ENCODE data around the gene CNTNAP3. TPM values are rescaled to one million over a fixed set of nuclear protein-coding genes. Genes with fewer than 3 reads are reported as not detected.
"Not testable (repeated sequence)": the region's sequence is repeated elsewhere in the genome, so short reads cannot be mapped to it uniquely, and the experiment has no call there.

Gene CNTNAP3
- total and polyA plus RNA-seq, 10 of the 15 experiments (the other 5 are each of a cell fraction or from before 2014, with no cell fraction given) = 0.04 to 0.13 (median 0.06) TPM; not detected in 7

DNA sequence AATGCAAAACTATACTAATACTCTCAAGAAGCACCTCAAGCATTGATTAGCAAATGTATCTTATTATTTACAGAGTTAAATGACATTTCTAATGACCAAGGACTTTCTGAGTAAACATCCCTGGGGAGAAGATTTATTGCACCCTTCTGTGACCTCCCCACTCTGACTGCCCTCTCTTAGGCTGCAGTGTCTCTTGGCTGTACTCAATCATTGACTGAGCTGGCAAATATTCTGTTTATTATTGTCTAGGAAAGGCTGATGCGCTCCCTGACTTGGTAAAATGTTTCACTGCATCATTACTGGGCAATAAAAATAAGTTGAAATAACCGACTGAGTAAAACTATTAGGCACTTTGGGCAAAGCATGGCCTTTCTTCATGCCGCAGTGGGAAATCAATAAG is 130.3 kb downstream of the CNTNAP3 start:
- no CpG with 5 or more reads among the region's 3 CpGs for WGBS (ENCODE audit: insufficient coverage, insufficient replicate concordance, low lambda C conversion rate, missing lambda C conversion rate)
- ATAC-seq; H3K36me3 ChIP-seq (ENCODE audit: control insufficient read depth in 2 of 2, insufficient read depth in 2 of 2, low read length in 1 of 2); SMC1A ChIA-PET (ENCODE audit: uncharacterized antibody, unreplicated experiment); H3K27me3 ChIP-seq (replicated peaks in 1 of 2; ENCODE audit: control insufficient read depth in 2 of 2, insufficient read depth in 2 of 2, low read length in 1 of 2); H3K27ac ChIP-seq (ENCODE audit: control insufficient read depth, insufficient read depth); H3K4me3 ChIP-seq; H3K4me2 ChIP-seq (ENCODE audit: control insufficient read depth, insufficient read depth); RAD21 ChIA-PET (ENCODE audit: unreplicated experiment); H3K9ac ChIP-seq (ENCODE audit: control insufficient read depth, insufficient read depth, low read length); H3K9me3 ChIP-seq (replicated peaks; ENCODE audit: control insufficient read depth, insufficient read depth, low read length); POLR2A ChIA-PET; CTCF ChIA-PET; H4K20me1 ChIP-seq (ENCODE audit: control insufficient read depth, insufficient read depth); in situ Hi-C loops (cut with MboI); H3K4me1 ChIP-seq (ENCODE audit: control insufficient read depth, insufficient read depth, low read length); BruUV-seq (replicated peaks); H3K79me2 ChIP-seq (ENCODE audit: control insufficient read depth, insufficient read depth, low read length); DNase-seq (ENCODE audit: low read depth, low spot score); FAIRE-seq; H2AFZ ChIP-seq (ENCODE audit: control insufficient read depth, low read depth, low read length); intact Hi-C loops (cut with micrococcal nuclease; ENCODE audit: unreplicated experiment): not testable (repeated sequence)

DNA sequence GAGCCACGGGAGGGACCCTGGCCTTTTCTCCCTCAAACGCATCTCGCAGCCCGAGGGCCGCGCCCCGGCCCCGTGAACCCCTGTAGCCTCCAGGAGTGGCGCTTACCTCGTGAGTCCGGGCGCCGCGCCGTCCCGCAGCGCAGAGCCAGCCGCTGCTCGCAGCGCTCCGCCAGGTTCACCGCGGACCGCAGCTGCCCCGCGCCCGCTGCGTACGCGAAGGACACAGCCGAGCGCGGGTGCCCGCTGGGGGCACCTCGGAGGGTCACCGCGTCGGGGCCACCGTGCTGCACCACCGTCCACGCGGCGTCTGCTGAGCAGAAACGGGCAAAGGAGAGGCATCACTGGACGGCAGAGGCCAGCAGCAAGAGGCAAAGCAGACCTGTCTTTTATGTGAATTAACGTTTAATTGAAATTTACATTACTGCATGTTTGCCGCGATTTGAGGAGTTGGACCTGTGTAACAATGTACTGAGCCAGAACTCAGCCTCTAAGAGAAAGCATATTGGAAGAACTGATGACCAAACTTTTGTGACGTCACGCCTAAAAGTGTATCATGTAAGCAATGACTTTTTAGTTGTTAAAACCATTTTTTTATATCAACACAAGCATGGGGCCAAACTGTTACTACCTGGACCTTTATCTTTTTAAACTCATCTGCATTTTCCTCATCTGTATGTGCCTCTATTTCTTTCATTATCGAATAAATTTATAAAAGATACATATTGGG is 155.0 kb downstream of the CNTNAP3 start:
- ATAC-seq; H3K27me3 ChIP-seq (replicated peaks in 1 of 2; ENCODE audit: control insufficient read depth in 2 of 2, insufficient read depth in 2 of 2, low read length in 1 of 2); BruUV-seq (replicated peaks); H3K27ac ChIP-seq (ENCODE audit: control insufficient read depth, insufficient read depth); H3K9me3 ChIP-seq (replicated peaks; ENCODE audit: control insufficient read depth, insufficient read depth, low read length); in situ Hi-C loops (cut with MboI); H3K4me1 ChIP-seq (ENCODE audit: control insufficient read depth, insufficient read depth, low read length); H3K79me2 ChIP-seq (ENCODE audit: control insufficient read depth, insufficient read depth, low read length); H3K9ac ChIP-seq (ENCODE audit: control insufficient read depth, insufficient read depth, low read length); DNase-seq (ENCODE audit: low read depth, low spot score); H4K20me1 ChIP-seq (ENCODE audit: control insufficient read depth, insufficient read depth); H3K4me3 ChIP-seq; intact Hi-C loops (cut with micrococcal nuclease; ENCODE audit: unreplicated experiment); POLR2A ChIA-PET; H3K4me2 ChIP-seq (ENCODE audit: control insufficient read depth, insufficient read depth); RAD21 ChIA-PET (ENCODE audit: unreplicated experiment); H3K36me3 ChIP-seq (ENCODE audit: control insufficient read depth in 2 of 2, insufficient read depth in 2 of 2, low read length in 1 of 2); CTCF ChIA-PET; FAIRE-seq; H2AFZ ChIP-seq (ENCODE audit: control insufficient read depth, low read depth, low read length); SMC1A ChIA-PET (ENCODE audit: uncharacterized antibody, unreplicated experiment): not testable (repeated sequence)
- 59% methylated on average over 44 of the region's 51 CpGs for WGBS (ENCODE audit: insufficient coverage, insufficient replicate concordance, low lambda C conversion rate, missing lambda C conversion rate)

DNA sequence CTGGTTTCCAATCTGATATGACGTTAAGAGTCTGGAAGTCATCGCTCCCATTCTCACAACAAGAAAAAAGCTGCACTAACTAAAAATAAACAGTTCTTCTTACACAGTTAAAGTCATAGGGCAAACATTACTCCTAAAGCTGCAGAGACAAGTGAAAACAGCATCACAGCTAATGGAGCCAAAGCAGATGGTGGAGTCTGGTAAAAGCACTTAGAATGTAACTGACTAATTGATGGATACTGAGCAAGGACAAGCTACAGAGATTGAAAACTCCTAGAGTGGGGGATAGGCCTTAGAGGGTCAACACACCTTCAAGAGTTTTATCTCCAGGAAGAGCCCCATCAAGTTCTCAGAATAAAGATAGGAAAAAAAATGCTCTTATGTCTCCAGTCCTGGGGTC is 166.6 kb downstream of the CNTNAP3 start:
- SMC1A ChIA-PET (ENCODE audit: uncharacterized antibody, unreplicated experiment); POLR2A ChIA-PET: not testable (repeated sequence)
- 30% methylated on average over 2 of the region's 2 CpGs for WGBS (ENCODE audit: insufficient coverage, insufficient replicate concordance, low lambda C conversion rate, missing lambda C conversion rate)

DNA sequence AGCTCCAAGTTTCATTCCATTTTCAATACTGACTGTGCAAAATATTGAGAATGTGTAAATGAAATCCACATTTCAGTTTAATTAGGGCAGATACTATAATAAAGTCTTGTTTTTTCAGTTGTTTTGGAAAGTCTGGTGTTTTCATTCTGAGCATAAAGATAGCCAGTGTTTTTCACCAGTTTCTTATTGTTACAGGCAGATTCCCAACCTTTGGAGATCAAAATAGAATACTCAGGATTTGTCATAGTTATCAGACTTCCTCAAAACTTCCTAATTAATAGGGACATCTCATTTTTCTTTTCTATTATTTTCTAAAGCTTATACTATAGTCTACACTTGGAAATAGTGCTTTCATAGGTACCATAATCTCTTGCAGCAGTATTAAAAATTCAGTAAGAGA is 176.2 kb downstream of the CNTNAP3 start:
- H3K27me3 ChIP-seq (replicated peaks in 1 of 2; ENCODE audit: control insufficient read depth in 2 of 2, insufficient read depth in 2 of 2, low read length in 1 of 2); H3K9me3 ChIP-seq (replicated peaks; ENCODE audit: control insufficient read depth, insufficient read depth, low read length); SMC1A ChIA-PET (ENCODE audit: uncharacterized antibody, unreplicated experiment); H3K4me1 ChIP-seq (ENCODE audit: control insufficient read depth, insufficient read depth, low read length); H3K36me3 ChIP-seq (ENCODE audit: control insufficient read depth in 2 of 2, insufficient read depth in 2 of 2, low read length in 1 of 2); H3K9ac ChIP-seq (ENCODE audit: control insufficient read depth, insufficient read depth, low read length); H2AFZ ChIP-seq (ENCODE audit: control insufficient read depth, low read depth, low read length); H3K4me3 ChIP-seq; POLR2A ChIA-PET; DNase-seq (ENCODE audit: low read depth, low spot score); H4K20me1 ChIP-seq (ENCODE audit: control insufficient read depth, insufficient read depth); FAIRE-seq; H3K4me2 ChIP-seq (ENCODE audit: control insufficient read depth, insufficient read depth); H3K79me2 ChIP-seq (ENCODE audit: control insufficient read depth, insufficient read depth, low read length); RAD21 ChIA-PET (ENCODE audit: unreplicated experiment); CTCF ChIA-PET; H3K27ac ChIP-seq (ENCODE audit: control insufficient read depth, insufficient read depth); ATAC-seq; in situ Hi-C loops (cut with MboI); BruUV-seq (replicated peaks); intact Hi-C loops (cut with micrococcal nuclease; ENCODE audit: unreplicated experiment): not testable (repeated sequence)

More for the DNA sequence above, 166.6 kb downstream of the CNTNAP3 start:
- H3K4me3 ChIP-seq; H3K9ac ChIP-seq (ENCODE audit: control insufficient read depth, insufficient read depth, low read length); H3K4me1 ChIP-seq (ENCODE audit: control insufficient read depth, insufficient read depth, low read length); H3K36me3 ChIP-seq (ENCODE audit: control insufficient read depth in 2 of 2, insufficient read depth in 2 of 2, low read length in 1 of 2); H3K9me3 ChIP-seq (replicated peaks; ENCODE audit: control insufficient read depth, insufficient read depth, low read length); intact Hi-C loops (cut with micrococcal nuclease; ENCODE audit: unreplicated experiment); in situ Hi-C loops (cut with MboI); ATAC-seq; FAIRE-seq; DNase-seq (ENCODE audit: low read depth, low spot score); H3K27ac ChIP-seq (ENCODE audit: control insufficient read depth, insufficient read depth); H3K79me2 ChIP-seq (ENCODE audit: control insufficient read depth, insufficient read depth, low read length); H2AFZ ChIP-seq (ENCODE audit: control insufficient read depth, low read depth, low read length); RAD21 ChIA-PET (ENCODE audit: unreplicated experiment); BruUV-seq (replicated peaks); H3K27me3 ChIP-seq (replicated peaks in 1 of 2; ENCODE audit: control insufficient read depth in 2 of 2, insufficient read depth in 2 of 2, low read length in 1 of 2); CTCF ChIA-PET; H3K4me2 ChIP-seq (ENCODE audit: control insufficient read depth, insufficient read depth); H4K20me1 ChIP-seq (ENCODE audit: control insufficient read depth, insufficient read depth): not testable (repeated sequence)
